22Rv1 (cell line): ENCODE data around the gene RNF215.

Experiments used
- CTCF ChIP-seq: fragments of 450-650 bp; IDR thresholded peaks from 2 replicates; pipeline ENCODE4 v1.5.1; 2017; ENCODE audit warnings: mild to moderate bottlenecking
- ZFX ChIP-seq: fragments of 450-650 bp; IDR thresholded peaks from 2 replicates; pipeline ENCODE4 v1.6.1; 2017; ENCODE audit warnings: antibody characterized with exemption, borderline replicate concordance

GRCh38 chr22:30344447-30345200 is 42.6 kb downstream of the RNF215 start:
- TF ChIP-seq CTCF (no peak), ZFX (no peak)
